ENCODE results near the gene CEP128.

Gene CEP128

DNA sequence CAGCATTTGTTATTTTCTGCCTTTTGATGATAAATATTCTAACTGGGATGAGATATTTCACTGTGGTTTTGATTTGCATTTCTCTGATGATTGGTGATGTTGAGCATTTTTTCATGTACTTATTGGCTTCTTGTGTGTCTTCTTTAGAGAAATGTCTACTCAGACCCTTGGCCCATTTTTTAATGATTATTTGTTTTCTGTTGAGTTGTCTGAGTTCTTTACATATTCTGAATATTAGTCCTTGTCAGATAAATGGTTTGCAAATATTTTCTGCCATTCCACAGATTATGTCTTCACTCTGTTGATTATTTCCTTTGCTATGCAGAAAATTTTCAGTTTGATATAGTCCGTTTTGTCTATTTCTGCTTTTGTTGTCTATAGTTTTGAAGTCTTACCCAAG, 317.0 kb downstream of the CEP128 start:
- H2AFZ ChIP-seq (ENCODE audit: low read length, unreplicated experiment): no peak overlapping the region
- no peak overlapping the region for H3K27ac ChIP-seq (ENCODE audit: low read depth, low read length)
- H3K4me3 ChIP-seq (ENCODE audit: low read depth, low read length): no peak overlapping the region
- peaks cover 12% of the 10 kb centered on the region for H3K4me1 ChIP-seq (ENCODE audit: control insufficient read depth, insufficient read depth, low read length, unreplicated experiment)
- no peaks in the 10 kb centered on the region for H3K79me2 ChIP-seq (ENCODE audit: control insufficient read depth, insufficient read depth, low read length, unreplicated experiment)
- no peaks in the 10 kb centered on the region for H3K27me3 ChIP-seq (ENCODE audit: insufficient read depth, low read length)
- no peaks in the 10 kb centered on the region for H3K36me3 ChIP-seq (ENCODE audit: insufficient read depth, low read length)

- Histone ChIP-seq H3K79me2 (ENCODE audit: control insufficient read depth, insufficient read depth, low read length, unreplicated experiment) (no peaks in the 10 kb centered on the region), H3K27ac (ENCODE audit: low read depth, low read length) (peak overlapping the region; percentile 72), H3K36me3 (ENCODE audit: insufficient read depth, low read length) (no peaks in the 10 kb centered on the region), H2AFZ (ENCODE audit: low read length, unreplicated experiment) (peak overlapping the region; percentile 23), H3K4me3 (ENCODE audit: low read depth, low read length) (no peak overlapping the region), H3K4me1 (ENCODE audit: control insufficient read depth, insufficient read depth, low read length, unreplicated experiment) (peaks cover 12% of the 10 kb centered on the region), H3K27me3 (ENCODE audit: insufficient read depth, low read length) (no peaks in the 10 kb centered on the region)
These were observed 319.8 kb downstream of the CEP128 start for GRCh38 chr14:80621701-80622100.

GRCh38 chr14:80620434-80620833, 321.1 kb downstream of the CEP128 start:
- no peaks in the 10 kb centered on the region for H3K79me2 ChIP-seq (ENCODE audit: control insufficient read depth, insufficient read depth, low read length, unreplicated experiment)
- no peak overlapping the region for H2AFZ ChIP-seq (ENCODE audit: low read length, unreplicated experiment)
- no peaks in the 10 kb centered on the region for H3K36me3 ChIP-seq (ENCODE audit: insufficient read depth, low read length)
- H3K4me3 ChIP-seq (ENCODE audit: low read depth, low read length): no peak overlapping the region
- H3K27me3 ChIP-seq (ENCODE audit: insufficient read depth, low read length): no peaks in the 10 kb centered on the region
- peaks cover 12% of the 10 kb centered on the region for H3K4me1 ChIP-seq (ENCODE audit: control insufficient read depth, insufficient read depth, low read length, unreplicated experiment)
- no peak overlapping the region for H3K27ac ChIP-seq (ENCODE audit: low read depth, low read length)

- Histone ChIP-seq H2AFZ (ENCODE audit: low read length, unreplicated experiment) (no peak overlapping the region), H3K79me2 (ENCODE audit: control insufficient read depth, insufficient read depth, low read length, unreplicated experiment) (no peaks in the 10 kb centered on the region), H3K27ac (ENCODE audit: low read depth, low read length) (no peak overlapping the region), H3K36me3 (ENCODE audit: insufficient read depth, low read length) (no peaks in the 10 kb centered on the region), H3K4me1 (ENCODE audit: control insufficient read depth, insufficient read depth, low read length, unreplicated experiment) (peaks cover 12% of the 10 kb centered on the region), H3K27me3 (ENCODE audit: insufficient read depth, low read length) (no peaks in the 10 kb centered on the region), H3K4me3 (ENCODE audit: low read depth, low read length) (no peak overlapping the region)
These were observed 322.7 kb downstream of the CEP128 start for GRCh38 chr14:80618751-80619329.

- Histone ChIP-seq H3K4me3 (ENCODE audit: low read depth, low read length) (no peak overlapping the region), H3K79me2 (ENCODE audit: control insufficient read depth, insufficient read depth, low read length, unreplicated experiment) (no peaks in the 10 kb centered on the region), H3K27me3 (ENCODE audit: insufficient read depth, low read length) (no peaks in the 10 kb centered on the region), H3K4me1 (ENCODE audit: control insufficient read depth, insufficient read depth, low read length, unreplicated experiment) (no peaks in the 10 kb centered on the region), H3K36me3 (ENCODE audit: insufficient read depth, low read length) (no peaks in the 10 kb centered on the region), H3K27ac (ENCODE audit: low read depth, low read length) (no peak overlapping the region), H2AFZ (ENCODE audit: low read length, unreplicated experiment) (no peak overlapping the region)
These were observed 325.7 kb downstream of the CEP128 start for GRCh38 chr14:80615831-80616230.

DNA sequence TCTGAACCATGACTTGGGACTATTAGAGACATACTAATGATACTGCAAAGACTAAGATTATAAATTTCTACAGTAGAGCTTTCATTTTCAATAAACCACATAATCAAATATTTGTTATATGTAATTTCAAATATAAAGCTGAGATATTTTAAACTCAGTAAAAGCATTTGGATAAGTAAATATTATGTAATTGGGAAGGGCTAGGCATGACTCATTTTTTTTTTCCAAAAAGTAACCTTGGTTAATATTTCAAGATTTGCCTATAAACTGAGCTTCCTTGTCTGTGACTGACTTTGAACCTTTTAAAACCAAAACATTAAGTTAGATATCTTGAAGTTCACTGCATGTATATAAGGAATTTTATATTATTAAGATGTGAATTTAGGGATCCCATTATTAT, 332.5 kb downstream of the CEP128 start:
- Histone ChIP-seq H3K4me3 (ENCODE audit: low read depth, low read length) (no peak overlapping the region), H3K36me3 (ENCODE audit: insufficient read depth, low read length) (no peaks in the 10 kb centered on the region), H3K27ac (ENCODE audit: low read depth, low read length) (no peak overlapping the region), H3K4me1 (ENCODE audit: control insufficient read depth, insufficient read depth, low read length, unreplicated experiment) (peaks cover 9% of the 10 kb centered on the region), H3K79me2 (ENCODE audit: control insufficient read depth, insufficient read depth, low read length, unreplicated experiment) (no peaks in the 10 kb centered on the region), H3K27me3 (ENCODE audit: insufficient read depth, low read length) (no peaks in the 10 kb centered on the region), H2AFZ (ENCODE audit: low read length, unreplicated experiment) (no peak overlapping the region)

DNA sequence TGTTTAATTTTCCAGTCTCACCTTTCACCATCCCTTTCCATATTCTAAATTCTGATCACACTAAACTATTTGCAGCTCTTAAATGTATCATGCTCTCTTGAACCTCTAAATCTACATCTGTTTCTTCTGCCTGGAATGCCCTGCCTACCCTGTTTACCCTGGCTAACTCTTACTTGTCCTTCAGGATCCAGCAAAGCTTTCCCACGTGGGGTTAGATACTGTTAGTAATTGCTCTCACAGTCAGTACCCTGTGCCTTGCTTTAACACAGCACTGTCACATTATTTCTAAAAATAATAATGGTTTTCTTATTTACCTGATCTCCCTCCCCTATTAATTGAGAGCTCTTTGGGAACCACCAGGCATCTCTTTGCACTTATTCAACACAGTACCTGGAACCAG, 333.0 kb downstream of the CEP128 start:
- Histone ChIP-seq H3K4me3 (ENCODE audit: low read depth, low read length) (no peak overlapping the region), H3K36me3 (ENCODE audit: insufficient read depth, low read length) (no peaks in the 10 kb centered on the region), H3K27ac (ENCODE audit: low read depth, low read length) (no peak overlapping the region), H3K4me1 (ENCODE audit: control insufficient read depth, insufficient read depth, low read length, unreplicated experiment) (peaks cover 9% of the 10 kb centered on the region), H3K79me2 (ENCODE audit: control insufficient read depth, insufficient read depth, low read length, unreplicated experiment) (no peaks in the 10 kb centered on the region), H3K27me3 (ENCODE audit: insufficient read depth, low read length) (no peaks in the 10 kb centered on the region), H2AFZ (ENCODE audit: low read length, unreplicated experiment) (no peak overlapping the region)

- H3K79me2 ChIP-seq (ENCODE audit: control insufficient read depth, insufficient read depth, low read length, unreplicated experiment): no peaks in the 10 kb centered on the region
- no peaks in the 10 kb centered on the region for H3K27me3 ChIP-seq (ENCODE audit: insufficient read depth, low read length)
- no peak overlapping the region for H3K27ac ChIP-seq (ENCODE audit: low read depth, low read length)
- no peak overlapping the region for H3K4me3 ChIP-seq (ENCODE audit: low read depth, low read length)
- H2AFZ ChIP-seq (ENCODE audit: low read length, unreplicated experiment): no peak overlapping the region
- H3K4me1 ChIP-seq (ENCODE audit: control insufficient read depth, insufficient read depth, low read length, unreplicated experiment): peaks cover 9% of the 10 kb centered on the region
- no peaks in the 10 kb centered on the region for H3K36me3 ChIP-seq (ENCODE audit: insufficient read depth, low read length)
These were observed 333.9 kb downstream of the CEP128 start for GRCh38 chr14:80607430-80608190.

DNA sequence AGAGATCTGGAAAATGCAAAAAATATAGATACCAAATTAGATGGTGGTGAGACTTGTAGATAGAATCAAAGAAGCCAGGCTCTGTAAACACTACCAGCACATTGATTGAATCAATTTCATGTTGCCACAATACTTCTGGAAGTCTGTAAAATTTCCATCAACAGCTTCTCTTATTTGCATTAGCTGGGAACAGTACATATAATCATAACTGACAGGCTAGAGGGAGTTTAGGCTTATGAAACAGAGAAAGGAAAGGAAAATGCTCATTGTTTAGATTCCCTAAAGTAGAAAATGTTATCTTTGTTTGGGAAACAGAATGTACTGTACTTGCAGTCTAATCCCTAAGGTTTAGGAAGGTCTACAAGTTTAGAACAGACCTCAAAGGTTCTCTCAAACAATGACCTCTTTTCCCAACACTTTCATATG, 335.2 kb downstream of the CEP128 start:
- Histone ChIP-seq H2AFZ (ENCODE audit: low read length, unreplicated experiment) (peak overlapping the region; percentile 5), H3K36me3 (ENCODE audit: insufficient read depth, low read length) (no peaks in the 10 kb centered on the region), H3K27ac (ENCODE audit: low read depth, low read length) (peak overlapping the region; percentile 12; the same call in 1 of the 2 replicates), H3K4me1 (ENCODE audit: control insufficient read depth, insufficient read depth, low read length, unreplicated experiment) (peaks cover 9% of the 10 kb centered on the region), H3K4me3 (ENCODE audit: low read depth, low read length) (no peak overlapping the region), H3K27me3 (ENCODE audit: insufficient read depth, low read length) (no peaks in the 10 kb centered on the region), H3K79me2 (ENCODE audit: control insufficient read depth, insufficient read depth, low read length, unreplicated experiment) (no peaks in the 10 kb centered on the region)

GRCh38 chr14:80605536-80605935, 336.0 kb downstream of the CEP128 start:
- H3K79me2 ChIP-seq (ENCODE audit: control insufficient read depth, insufficient read depth, low read length, unreplicated experiment): no peaks in the 10 kb centered on the region
- H3K36me3 ChIP-seq (ENCODE audit: insufficient read depth, low read length): no peaks in the 10 kb centered on the region
- H3K27me3 ChIP-seq (ENCODE audit: insufficient read depth, low read length): no peaks in the 10 kb centered on the region
- H3K27ac ChIP-seq (ENCODE audit: low read depth, low read length): no peak overlapping the region
- no peak overlapping the region for H3K4me3 ChIP-seq (ENCODE audit: low read depth, low read length)
- no peak overlapping the region for H2AFZ ChIP-seq (ENCODE audit: low read length, unreplicated experiment)
- peaks cover 9% of the 10 kb centered on the region for H3K4me1 ChIP-seq (ENCODE audit: control insufficient read depth, insufficient read depth, low read length, unreplicated experiment)

DNA sequence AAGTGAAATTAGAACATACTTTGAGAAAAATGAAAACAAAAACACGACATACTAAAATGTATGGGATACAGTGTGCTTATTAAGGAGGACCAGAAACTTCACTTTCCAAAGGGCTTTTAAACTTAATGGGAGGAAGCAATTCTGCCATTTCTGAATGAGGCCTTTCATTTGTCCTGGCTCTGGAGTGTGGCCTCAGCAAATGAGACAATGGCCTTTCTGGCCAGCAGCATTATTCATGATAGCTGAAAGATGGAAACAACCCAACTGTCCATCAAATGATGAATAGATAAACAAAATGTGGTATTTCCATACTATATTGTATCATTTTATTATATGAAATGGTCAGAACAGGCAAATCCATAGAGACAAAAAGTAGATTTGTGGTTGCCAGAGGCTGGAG, 338.6 kb downstream of the CEP128 start:
- Histone ChIP-seq H2AFZ (ENCODE audit: low read length, unreplicated experiment) (peak overlapping the region; percentile 32), H3K79me2 (ENCODE audit: control insufficient read depth, insufficient read depth, low read length, unreplicated experiment) (no peaks in the 10 kb centered on the region), H3K27me3 (ENCODE audit: insufficient read depth, low read length) (no peaks in the 10 kb centered on the region), H3K4me1 (ENCODE audit: control insufficient read depth, insufficient read depth, low read length, unreplicated experiment) (peaks cover 9% of the 10 kb centered on the region), H3K4me3 (ENCODE audit: low read depth, low read length) (no peak overlapping the region), H3K36me3 (ENCODE audit: insufficient read depth, low read length) (no peaks in the 10 kb centered on the region), H3K27ac (ENCODE audit: low read depth, low read length) (no peak overlapping the region)
